ENCODE data around the gene C14orf132. TPM values are rescaled to one million over a fixed set of nuclear protein-coding genes. Genes with fewer than 3 reads are reported as not detected.

C14orf132 gene
- polyA plus RNA-seq, 3 donors, result not detected

DNA sequence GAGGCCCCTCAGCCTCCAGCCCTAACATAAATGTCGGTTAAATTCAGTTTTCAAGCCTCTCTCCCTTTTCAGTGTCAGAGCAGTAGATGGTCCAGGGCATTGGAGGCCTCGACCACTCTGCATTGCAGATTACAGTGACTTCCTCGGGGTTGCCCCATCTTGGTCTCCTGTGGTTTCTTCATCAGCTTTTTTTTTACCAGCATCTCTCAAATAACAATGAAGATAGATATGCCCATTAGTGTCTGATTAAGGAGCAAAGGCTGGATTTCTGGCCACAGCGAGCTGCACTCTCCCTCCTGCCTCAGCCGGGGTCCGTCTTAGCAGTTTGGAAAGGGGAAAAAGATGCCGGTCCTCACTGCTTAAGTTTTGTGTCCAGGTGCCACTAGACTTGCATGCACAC, 49.7 kb downstream of the C14orf132 start:
- 83% methylated on average over 1 of the region's 7 CpGs for WGBS (ENCODE audit: insufficient coverage)
- no peak overlapping the region for H3K27ac Mint-ChIP-seq
- Histone ChIP-seq H4K20me1 (ENCODE audit: insufficient read depth, low read length) (no peaks in the 10 kb centered on the region), H3K79me2 (ENCODE audit: insufficient read depth, low read length) (no peaks in the 10 kb centered on the region), H3K9me3 (replicated peaks in 1 of 2; ENCODE audit: control insufficient read depth in 1 of 2, insufficient read depth in 1 of 2, low read length in 2 of 2) (no peaks in the 10 kb centered on the region), H3K27me3 (ENCODE audit: control insufficient read depth in 2 of 2, insufficient read depth in 2 of 2, low read length in 2 of 2) (no peaks in the 10 kb centered on the region), H3K27ac (ENCODE audit: low read depth in 1 of 2, low read length in 2 of 2) (no peak overlapping the region), H3K9ac (ENCODE audit: insufficient read depth, low read length, poor library complexity, severe bottlenecking) (no peak overlapping the region), H2AFZ (ENCODE audit: insufficient read depth, low read depth, low read length, poor library complexity, severe bottlenecking) (no peak overlapping the region), H3K4me2 (replicated peaks; ENCODE audit: extremely low read depth, low read length, poor library complexity, severe bottlenecking) (no peak overlapping the region), H3K4me1 (ENCODE audit: control insufficient read depth in 1 of 2, insufficient read depth in 2 of 2, low read length in 2 of 2) (no peaks in the 10 kb centered on the region), H3K4me3 (replicated peaks in 1 of 3; ENCODE audit: low read depth in 2 of 3, low read length in 3 of 3) (no peak overlapping the region), H3K36me3 (replicated peaks in 1 of 2; ENCODE audit: control insufficient read depth in 1 of 2, insufficient read depth in 2 of 2, low read length in 2 of 2) (no peaks in the 10 kb centered on the region)
- H3K4me1 Mint-ChIP-seq, result no peaks in the 10 kb centered on the region
- TF ChIP-seq CTCF (IDR thresholded peaks at IDR 0.05), result no peak
- H3K9me3 Mint-ChIP-seq, result no peaks in the 10 kb centered on the region
- no peaks in the 10 kb centered on the region for H3K36me3 Mint-ChIP-seq
- peaks cover 0 to 5% (median 3%) of the 10 kb centered on the region in 3 donors for H3K27me3 Mint-ChIP-seq (ENCODE audit: low read depth in 3 of 3)
- DNase-seq, result no peak
- intact Hi-C loops (cut with micrococcal nuclease), result no loop called here
- no peak overlapping the region for H3K4me3 Mint-ChIP-seq

DNA sequence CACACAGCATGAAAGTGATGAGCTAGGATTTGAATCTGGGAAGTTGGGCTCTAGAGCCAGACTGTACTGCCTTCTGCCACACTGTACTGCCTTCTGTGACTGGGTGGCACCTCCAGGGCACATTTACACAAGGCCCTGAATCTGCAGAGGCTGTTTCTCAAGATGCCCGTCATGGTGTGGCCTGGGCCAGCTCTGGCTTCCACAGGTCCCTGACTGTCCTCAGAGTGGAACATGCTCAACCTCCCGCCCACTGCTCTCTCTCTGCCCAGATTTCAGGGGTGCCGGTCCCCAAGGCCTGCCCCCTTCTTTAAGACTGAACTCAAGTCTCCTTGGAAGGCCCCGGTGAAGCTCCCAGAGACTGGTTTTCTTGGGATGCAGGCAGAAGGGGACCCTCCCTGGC, 50.2 kb downstream of the C14orf132 start:
- no peak overlapping the region for H3K9ac ChIP-seq (ENCODE audit: insufficient read depth, low read length, poor library complexity, severe bottlenecking)
- H3K4me1 Mint-ChIP-seq, result no peaks in the 10 kb centered on the region
- H3K4me3 ChIP-seq (replicated peaks in 1 of 3; ENCODE audit: low read depth in 2 of 3, low read length in 3 of 3), result no peak overlapping the region
- no peak overlapping the region for H3K27ac ChIP-seq (ENCODE audit: low read depth in 1 of 2, low read length in 2 of 2)
- TF ChIP-seq CTCF (IDR thresholded peaks at IDR 0.05), result no peak
- no peak overlapping the region for H2AFZ ChIP-seq (ENCODE audit: insufficient read depth, low read depth, low read length, poor library complexity, severe bottlenecking)
- H3K27ac Mint-ChIP-seq, result no peak overlapping the region
- H3K36me3 Mint-ChIP-seq, result no peaks in the 10 kb centered on the region
- no peaks in the 10 kb centered on the region for H3K9me3 ChIP-seq (replicated peaks in 1 of 2; ENCODE audit: control insufficient read depth in 1 of 2, insufficient read depth in 1 of 2, low read length in 2 of 2)
- H3K4me1 ChIP-seq (ENCODE audit: control insufficient read depth in 1 of 2, insufficient read depth in 2 of 2, low read length in 2 of 2), result no peaks in the 10 kb centered on the region
- no peak for DNase-seq
- H3K4me2 ChIP-seq (replicated peaks; ENCODE audit: extremely low read depth, low read length, poor library complexity, severe bottlenecking), result no peak overlapping the region
- no peaks in the 10 kb centered on the region for H3K36me3 ChIP-seq (replicated peaks in 1 of 2; ENCODE audit: control insufficient read depth in 1 of 2, insufficient read depth in 2 of 2, low read length in 2 of 2)
- H4K20me1 ChIP-seq (ENCODE audit: insufficient read depth, low read length), result no peaks in the 10 kb centered on the region
- peaks cover 0 to 5% (median 1%) of the 10 kb centered on the region in 3 donors for H3K27me3 Mint-ChIP-seq (ENCODE audit: low read depth in 3 of 3)
- 85% methylated on average over 4 of the region's 4 CpGs for WGBS (ENCODE audit: insufficient coverage)
- H3K4me3 Mint-ChIP-seq, result no peak overlapping the region
- no peaks in the 10 kb centered on the region for H3K9me3 Mint-ChIP-seq
- H3K27me3 ChIP-seq (ENCODE audit: control insufficient read depth in 2 of 2, insufficient read depth in 2 of 2, low read length in 2 of 2), result no peaks in the 10 kb centered on the region
- H3K79me2 ChIP-seq (ENCODE audit: insufficient read depth, low read length), result no peaks in the 10 kb centered on the region
- intact Hi-C loops (cut with micrococcal nuclease), result no loop called here
